OCI-LY7 (cell line): ENCODE data around the gene OPHN1.

ENCODE experiments used
- EZH2phosphoT487 ChIP-seq: fragments of 200-600 bp; sonication (generic); IDR thresholded peaks from 2 replicates; pipeline ENCODE4 v1.6.1; 2018; ENCODE audit warnings: low read depth, borderline replicate concordance, mild to moderate bottlenecking, mixed run types, antibody characterized with exemption, low read length, moderate library complexity, mixed read lengths
- TF ChIP-seq, protein P1 (sequence below): fragments of 200-600 bp; sonication (generic); conservative IDR thresholded peaks from 2 replicates; pipeline ENCODE4 v1.5.1; 2014; ENCODE audit warnings: mild to moderate bottlenecking, antibody characterized with exemption, low read length, moderate library complexity, mixed read lengths

GRCh38 chrX:68429216-68429615, 4.1 kb downstream of the OPHN1 start:
- TF ChIP-seq, protein P1, sequence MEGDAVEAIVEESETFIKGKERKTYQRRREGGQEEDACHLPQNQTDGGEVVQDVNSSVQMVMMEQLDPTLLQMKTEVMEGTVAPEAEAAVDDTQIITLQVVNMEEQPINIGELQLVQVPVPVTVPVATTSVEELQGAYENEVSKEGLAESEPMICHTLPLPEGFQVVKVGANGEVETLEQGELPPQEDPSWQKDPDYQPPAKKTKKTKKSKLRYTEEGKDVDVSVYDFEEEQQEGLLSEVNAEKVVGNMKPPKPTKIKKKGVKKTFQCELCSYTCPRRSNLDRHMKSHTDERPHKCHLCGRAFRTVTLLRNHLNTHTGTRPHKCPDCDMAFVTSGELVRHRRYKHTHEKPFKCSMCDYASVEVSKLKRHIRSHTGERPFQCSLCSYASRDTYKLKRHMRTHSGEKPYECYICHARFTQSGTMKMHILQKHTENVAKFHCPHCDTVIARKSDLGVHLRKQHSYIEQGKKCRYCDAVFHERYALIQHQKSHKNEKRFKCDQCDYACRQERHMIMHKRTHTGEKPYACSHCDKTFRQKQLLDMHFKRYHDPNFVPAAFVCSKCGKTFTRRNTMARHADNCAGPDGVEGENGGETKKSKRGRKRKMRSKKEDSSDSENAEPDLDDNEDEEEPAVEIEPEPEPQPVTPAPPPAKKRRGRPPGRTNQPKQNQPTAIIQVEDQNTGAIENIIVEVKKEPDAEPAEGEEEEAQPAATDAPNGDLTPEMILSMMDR: no peak
- no peak for TF ChIP-seq EZH2phosphoT487
